Stomach (tissue), 4 donors: ENCODE results near the gene CCSAP.

Experiments
- POLR2A ChIP-seq, 4 donors: fragments of 450-650 bp; IDR thresholded peaks; one replicate each; pipeline ENCODE4 v1.6.1; 2016; ENCODE audit warnings: antibody characterized with exemption in 4 of 4, control low read depth in 2 of 4, mild to moderate bottlenecking in 1 of 4, moderate library complexity in 1 of 4
- TF ChIP-seq, protein P1 (sequence below), 7 experiments: fragments of 450-650 bp in 4 of 7; fragments of 200-600 bp in 3 of 7; sonication (generic) in 3 of 7; IDR thresholded peaks; one replicate each; pipeline ENCODE4 v1.5.1; 2016 to 2019; ENCODE audit warnings: antibody characterized with exemption in 7 of 7, control low read depth in 2 of 7, mild to moderate bottlenecking in 1 of 7

- TF ChIP-seq, protein P1, sequence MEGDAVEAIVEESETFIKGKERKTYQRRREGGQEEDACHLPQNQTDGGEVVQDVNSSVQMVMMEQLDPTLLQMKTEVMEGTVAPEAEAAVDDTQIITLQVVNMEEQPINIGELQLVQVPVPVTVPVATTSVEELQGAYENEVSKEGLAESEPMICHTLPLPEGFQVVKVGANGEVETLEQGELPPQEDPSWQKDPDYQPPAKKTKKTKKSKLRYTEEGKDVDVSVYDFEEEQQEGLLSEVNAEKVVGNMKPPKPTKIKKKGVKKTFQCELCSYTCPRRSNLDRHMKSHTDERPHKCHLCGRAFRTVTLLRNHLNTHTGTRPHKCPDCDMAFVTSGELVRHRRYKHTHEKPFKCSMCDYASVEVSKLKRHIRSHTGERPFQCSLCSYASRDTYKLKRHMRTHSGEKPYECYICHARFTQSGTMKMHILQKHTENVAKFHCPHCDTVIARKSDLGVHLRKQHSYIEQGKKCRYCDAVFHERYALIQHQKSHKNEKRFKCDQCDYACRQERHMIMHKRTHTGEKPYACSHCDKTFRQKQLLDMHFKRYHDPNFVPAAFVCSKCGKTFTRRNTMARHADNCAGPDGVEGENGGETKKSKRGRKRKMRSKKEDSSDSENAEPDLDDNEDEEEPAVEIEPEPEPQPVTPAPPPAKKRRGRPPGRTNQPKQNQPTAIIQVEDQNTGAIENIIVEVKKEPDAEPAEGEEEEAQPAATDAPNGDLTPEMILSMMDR (IDR thresholded peaks at IDR 0.05) = no peak
- no peak for TF ChIP-seq POLR2A (IDR thresholded peaks at IDR 0.05)
Measured at GRCh38 chr1:229284887-229285286, 58.0 kb downstream of the CCSAP start.
